ENCODE results near the gene ACTRT2. TPM values are rescaled to one million over a fixed set of nuclear protein-coding genes. Genes with fewer than 3 reads are reported as not detected.

Gene ACTRT2
- total RNA-seq, 4 donors from 2014 or later: not detected

DNA sequence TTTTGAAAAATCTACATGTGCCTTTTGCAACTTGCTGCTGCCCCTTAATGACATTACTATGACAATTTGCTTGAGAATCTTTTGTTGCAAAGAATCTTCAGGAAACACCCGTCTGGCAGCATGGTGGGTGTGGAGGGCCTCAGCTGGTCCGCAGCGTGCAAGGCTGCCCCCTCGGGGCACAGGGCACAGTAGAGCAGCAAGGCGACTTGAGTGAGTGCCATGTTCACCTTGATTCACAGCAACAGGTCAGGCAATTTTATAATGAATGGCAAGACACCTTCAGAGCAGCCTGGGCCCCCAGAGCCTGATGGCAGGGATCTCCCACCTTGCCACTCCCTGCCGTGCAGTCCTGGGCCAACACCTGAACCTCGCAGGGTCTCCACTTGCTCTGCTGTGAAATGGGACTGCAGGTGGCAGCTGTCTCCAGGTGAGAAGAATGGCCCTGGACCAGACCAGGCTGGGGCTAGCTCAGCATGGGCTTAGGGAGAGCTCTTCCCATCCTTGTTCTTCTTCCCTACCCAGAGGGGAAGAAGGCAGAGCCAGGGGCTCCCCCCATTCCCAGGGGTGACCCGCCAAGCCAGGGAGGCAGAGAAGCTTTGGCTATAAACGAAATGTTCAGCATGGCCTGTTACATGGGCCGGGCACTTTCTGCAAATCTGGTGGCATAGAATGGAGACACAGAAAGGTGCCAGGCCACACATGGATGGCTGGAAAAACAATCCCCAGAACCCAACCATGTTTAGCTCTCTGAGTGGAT, 34.5 kb upstream of the ACTRT2 start:
- TF ChIP-seq EP300 (IDR thresholded peaks at IDR 0.05): no peak
- no peak for TF ChIP-seq POLR2A (IDR thresholded peaks at IDR 0.05)
- no peak for TF ChIP-seq POLR2AphosphoS5 (IDR thresholded peaks at IDR 0.05)
- TF ChIP-seq, protein P1, sequence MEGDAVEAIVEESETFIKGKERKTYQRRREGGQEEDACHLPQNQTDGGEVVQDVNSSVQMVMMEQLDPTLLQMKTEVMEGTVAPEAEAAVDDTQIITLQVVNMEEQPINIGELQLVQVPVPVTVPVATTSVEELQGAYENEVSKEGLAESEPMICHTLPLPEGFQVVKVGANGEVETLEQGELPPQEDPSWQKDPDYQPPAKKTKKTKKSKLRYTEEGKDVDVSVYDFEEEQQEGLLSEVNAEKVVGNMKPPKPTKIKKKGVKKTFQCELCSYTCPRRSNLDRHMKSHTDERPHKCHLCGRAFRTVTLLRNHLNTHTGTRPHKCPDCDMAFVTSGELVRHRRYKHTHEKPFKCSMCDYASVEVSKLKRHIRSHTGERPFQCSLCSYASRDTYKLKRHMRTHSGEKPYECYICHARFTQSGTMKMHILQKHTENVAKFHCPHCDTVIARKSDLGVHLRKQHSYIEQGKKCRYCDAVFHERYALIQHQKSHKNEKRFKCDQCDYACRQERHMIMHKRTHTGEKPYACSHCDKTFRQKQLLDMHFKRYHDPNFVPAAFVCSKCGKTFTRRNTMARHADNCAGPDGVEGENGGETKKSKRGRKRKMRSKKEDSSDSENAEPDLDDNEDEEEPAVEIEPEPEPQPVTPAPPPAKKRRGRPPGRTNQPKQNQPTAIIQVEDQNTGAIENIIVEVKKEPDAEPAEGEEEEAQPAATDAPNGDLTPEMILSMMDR (IDR thresholded peaks at IDR 0.05): no peak
- no peak for ATAC-seq
- Histone ChIP-seq H3K27ac (no peak overlapping the region), H3K36me3 (no peaks in the 10 kb centered on the region), H3K4me3 (no peak overlapping the region), H3K4me1 (peaks cover 0 to 20% (median 0%) of the 10 kb centered on the region in 3 donors), H3K27me3 (peaks cover 58% of the 10 kb centered on the region), H3K9me3 (no peaks in the 10 kb centered on the region)
- 70% methylated on average over 2 of the region's 10 CpGs; no CpG with 5 or more reads in 1 of the 2 donors for WGBS, 2 donors (ENCODE audit: low coverage in 1 of 2)

DNA sequence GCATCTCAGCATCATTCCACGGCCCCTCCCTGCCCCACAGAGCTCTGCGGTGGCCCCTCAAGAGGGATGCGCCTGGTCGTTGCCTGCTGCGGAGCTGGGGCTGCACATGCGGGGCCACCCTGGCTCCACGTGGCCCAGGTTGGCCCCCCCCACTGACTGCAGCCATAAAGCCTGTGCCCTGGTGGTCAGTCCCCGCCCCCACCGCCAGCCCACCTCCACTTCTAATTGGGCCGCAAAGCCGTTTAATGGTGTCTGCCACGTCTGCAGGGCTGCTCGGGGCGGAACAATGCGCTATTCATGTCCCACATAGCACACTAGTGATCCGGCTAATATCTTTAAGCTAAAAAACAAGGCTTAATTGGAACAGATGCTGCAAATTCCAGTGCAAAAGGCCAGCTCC, 33.5 kb upstream of the ACTRT2 start:
- no peaks in the 10 kb centered on the region for H3K36me3 ChIP-seq
- no peak overlapping the region for H3K27ac ChIP-seq
- H3K9me3 ChIP-seq: peaks cover 0 to under 1% (median 0%) of the 10 kb centered on the region in 3 donors
- peaks cover 0 to 14% (median 0%) of the 10 kb centered on the region in 3 donors for H3K4me1 ChIP-seq
- no peak overlapping the region for H3K4me3 ChIP-seq
- ATAC-seq: no peak
- TF ChIP-seq POLR2AphosphoS5 (IDR thresholded peaks at IDR 0.05) (no peak), EP300 (IDR thresholded peaks at IDR 0.05) (no peak), POLR2A (IDR thresholded peaks at IDR 0.05) (no peak)
- TF ChIP-seq, protein P1 (IDR thresholded peaks at IDR 0.05): no peak
- H3K27me3 ChIP-seq: peaks cover 56% of the 10 kb centered on the region
- WGBS, 2 donors (ENCODE audit: low coverage in 1 of 2): 79 to 90% methylated on average over 2 to 10 of the region's 16 CpGs

DNA sequence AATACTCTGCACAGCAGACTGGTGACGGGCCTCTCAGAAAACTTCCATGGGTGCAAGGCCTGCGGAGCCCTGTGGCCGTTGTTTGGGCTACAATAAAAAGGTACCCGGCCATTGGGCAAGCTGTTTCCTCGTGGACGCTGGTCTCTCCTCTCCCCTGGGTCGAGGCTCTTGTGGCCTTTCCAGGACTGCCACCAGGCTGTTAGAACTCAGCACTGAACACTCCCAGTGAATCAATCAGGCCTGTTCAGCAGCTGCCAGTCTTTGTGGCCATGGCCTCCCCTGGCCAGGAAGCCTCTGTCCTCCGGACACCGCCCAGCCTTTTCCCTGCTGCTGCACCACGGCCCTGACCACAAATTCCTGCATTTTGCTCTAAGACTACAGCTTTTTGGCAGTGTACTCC, 33.0 kb upstream of the ACTRT2 start:
- H3K4me3 ChIP-seq: no peak overlapping the region
- WGBS, 2 donors (ENCODE audit: low coverage in 1 of 2): 75 to 78% methylated on average over 3 to 4 of the region's 10 CpGs
- ATAC-seq: no peak
- H3K9me3 ChIP-seq: peaks cover 0 to 5% (median 0%) of the 10 kb centered on the region in 3 donors
- no peaks in the 10 kb centered on the region for H3K36me3 ChIP-seq
- peaks cover 54% of the 10 kb centered on the region for H3K27me3 ChIP-seq
- peaks cover 0 to 9% (median 0%) of the 10 kb centered on the region in 3 donors for H3K4me1 ChIP-seq
- TF ChIP-seq POLR2AphosphoS5 (IDR thresholded peaks at IDR 0.05) (no peak), EP300 (IDR thresholded peaks at IDR 0.05) (no peak), POLR2A (IDR thresholded peaks at IDR 0.05) (no peak)
- TF ChIP-seq, protein P1 (IDR thresholded peaks at IDR 0.05): no peak
- H3K27ac ChIP-seq: no peak overlapping the region

DNA sequence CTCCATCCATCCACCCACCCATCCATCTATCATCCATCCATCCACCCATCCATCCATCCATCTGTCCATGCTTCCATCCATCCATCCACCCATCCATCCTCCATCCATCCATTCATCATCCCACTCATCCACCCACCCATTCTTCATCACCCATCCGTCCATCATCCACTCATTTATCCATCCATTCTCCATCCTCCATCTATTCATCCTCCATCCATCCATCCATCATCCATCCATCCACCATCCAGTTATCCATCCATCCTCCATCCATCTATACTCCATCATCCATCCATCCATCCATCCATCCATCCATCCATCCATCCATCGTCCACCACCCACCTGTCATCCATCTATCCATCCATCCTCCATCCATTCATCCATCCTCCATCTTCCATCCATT, 32.1 kb upstream of the ACTRT2 start:
- no peaks in the 10 kb centered on the region for H3K36me3 ChIP-seq
- no peak for ATAC-seq
- no peak overlapping the region for H3K4me3 ChIP-seq
- H3K4me1 ChIP-seq: no peaks in the 10 kb centered on the region
- 89 to 90% methylated on average over 1 to 2 of the region's 2 CpGs for WGBS, 2 donors (ENCODE audit: low coverage in 1 of 2)
- H3K27me3 ChIP-seq: peaks cover 59% of the 10 kb centered on the region
- H3K27ac ChIP-seq: no peak overlapping the region
- TF ChIP-seq POLR2A (IDR thresholded peaks at IDR 0.05): no peak
- no peak for TF ChIP-seq POLR2AphosphoS5 (IDR thresholded peaks at IDR 0.05)
- no peak for TF ChIP-seq EP300 (IDR thresholded peaks at IDR 0.05)
- TF ChIP-seq, protein P1 (IDR thresholded peaks at IDR 0.05): no peak
- H3K9me3 ChIP-seq: peaks cover 0 to 14% (median 0%) of the 10 kb centered on the region in 3 donors

DNA sequence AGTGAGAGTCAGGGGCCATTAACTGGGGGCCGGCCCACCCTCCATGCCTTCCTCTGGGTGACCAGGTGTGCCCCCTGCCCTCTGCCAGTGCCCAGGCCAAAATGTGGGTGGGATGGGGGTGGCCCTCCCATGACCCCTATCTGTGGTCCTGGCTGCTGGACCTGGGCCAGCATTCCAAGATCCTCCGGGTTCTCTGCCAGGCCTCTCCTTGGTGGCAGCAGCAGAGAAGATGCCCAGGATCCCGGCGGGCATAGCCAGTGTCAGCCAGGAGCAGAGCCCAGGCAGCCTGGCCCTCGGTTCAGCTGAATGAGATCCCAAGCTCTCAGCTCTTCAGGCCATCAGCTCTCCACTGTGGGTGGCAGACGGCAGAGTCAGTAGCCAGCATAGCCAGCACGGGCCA, 31.3 kb upstream of the ACTRT2 start:
- ATAC-seq: no peak
- Histone ChIP-seq H3K4me1 (no peaks in the 10 kb centered on the region), H3K27me3 (peaks cover 59% of the 10 kb centered on the region), H3K9me3 (peaks cover 0 to 22% (median 0%) of the 10 kb centered on the region in 3 donors), H3K4me3 (no peak overlapping the region), H3K36me3 (no peaks in the 10 kb centered on the region), H3K27ac (no peak overlapping the region)
- WGBS, 2 donors (ENCODE audit: low coverage in 1 of 2): 100% methylated on average over 1 of the region's 7 CpGs; no CpG with 5 or more reads in 1 of the 2 donors
- TF ChIP-seq, protein P1 (IDR thresholded peaks at IDR 0.05): no peak
- TF ChIP-seq EP300 (IDR thresholded peaks at IDR 0.05) (no peak), POLR2AphosphoS5 (IDR thresholded peaks at IDR 0.05) (no peak), POLR2A (IDR thresholded peaks at IDR 0.05) (no peak)

Data from gastroesophageal sphincter (tissue), 4 donors.